ENCODE measurements around the gene PYGM.

DNA sequence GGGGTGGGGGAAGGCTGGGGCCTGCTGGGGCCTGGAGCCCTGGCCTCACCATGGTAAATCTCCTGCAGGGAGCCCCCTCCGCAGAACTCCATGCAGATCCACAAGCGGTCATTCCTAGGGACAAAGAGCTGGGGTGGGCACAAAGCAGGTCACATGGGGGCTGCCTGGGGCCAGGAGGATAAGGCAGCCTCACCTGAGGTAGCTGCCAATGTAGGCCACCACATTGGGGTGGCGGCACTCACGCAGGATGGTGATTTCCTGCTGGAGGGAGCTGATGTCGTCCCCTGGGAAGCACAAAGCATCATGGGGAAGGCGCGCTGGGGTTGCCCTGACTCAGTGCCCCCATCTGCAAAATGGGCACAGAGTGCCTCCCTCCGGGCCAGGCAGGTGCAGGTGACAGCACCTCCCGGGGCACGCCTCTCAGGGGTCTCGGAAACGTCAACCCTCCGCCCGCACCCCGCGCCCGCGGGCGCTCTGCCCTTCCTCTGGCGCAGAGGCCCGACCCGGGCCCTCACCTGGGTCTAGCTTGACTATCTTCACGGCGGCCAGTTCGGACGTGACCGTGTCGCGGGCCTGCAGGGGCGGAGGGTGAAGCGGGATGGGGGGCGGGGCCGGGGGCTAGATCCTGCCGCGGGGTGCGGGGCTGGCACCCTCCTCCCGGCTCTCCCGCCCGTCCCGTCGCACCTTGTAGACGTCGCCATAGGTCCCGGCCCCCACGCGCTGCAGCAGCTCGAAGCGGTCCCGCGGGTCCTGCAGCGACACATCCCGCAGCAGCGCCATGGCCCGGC, 42.8 kb upstream of the PYGM start:
- TF ChIP-seq, protein P1, sequence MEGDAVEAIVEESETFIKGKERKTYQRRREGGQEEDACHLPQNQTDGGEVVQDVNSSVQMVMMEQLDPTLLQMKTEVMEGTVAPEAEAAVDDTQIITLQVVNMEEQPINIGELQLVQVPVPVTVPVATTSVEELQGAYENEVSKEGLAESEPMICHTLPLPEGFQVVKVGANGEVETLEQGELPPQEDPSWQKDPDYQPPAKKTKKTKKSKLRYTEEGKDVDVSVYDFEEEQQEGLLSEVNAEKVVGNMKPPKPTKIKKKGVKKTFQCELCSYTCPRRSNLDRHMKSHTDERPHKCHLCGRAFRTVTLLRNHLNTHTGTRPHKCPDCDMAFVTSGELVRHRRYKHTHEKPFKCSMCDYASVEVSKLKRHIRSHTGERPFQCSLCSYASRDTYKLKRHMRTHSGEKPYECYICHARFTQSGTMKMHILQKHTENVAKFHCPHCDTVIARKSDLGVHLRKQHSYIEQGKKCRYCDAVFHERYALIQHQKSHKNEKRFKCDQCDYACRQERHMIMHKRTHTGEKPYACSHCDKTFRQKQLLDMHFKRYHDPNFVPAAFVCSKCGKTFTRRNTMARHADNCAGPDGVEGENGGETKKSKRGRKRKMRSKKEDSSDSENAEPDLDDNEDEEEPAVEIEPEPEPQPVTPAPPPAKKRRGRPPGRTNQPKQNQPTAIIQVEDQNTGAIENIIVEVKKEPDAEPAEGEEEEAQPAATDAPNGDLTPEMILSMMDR (IDR thresholded peaks at IDR 0.05; ENCODE audit: insufficient read depth, low read length, poor library complexity, severe bottlenecking) = no peak
- TF ChIP-seq EZH2phosphoT487 (conservative IDR thresholded peaks at IDR 0.05; ENCODE audit: low read length) = no peak
